ENCODE results near the gene C2orf68. TPM values are rescaled to one million over a fixed set of nuclear protein-coding genes. Genes with fewer than 3 reads are reported as not detected.
A peak's percentile ranks its signal among the peaks of the same experiment; 100 is the strongest.

Gene C2orf68
- total and polyA plus RNA-seq, 9 of the 15 experiments (the other 6 are each of a cell fraction or from before 2014, with no cell fraction given): 22.1 to 50.0 (median 31.8) TPM

DNA sequence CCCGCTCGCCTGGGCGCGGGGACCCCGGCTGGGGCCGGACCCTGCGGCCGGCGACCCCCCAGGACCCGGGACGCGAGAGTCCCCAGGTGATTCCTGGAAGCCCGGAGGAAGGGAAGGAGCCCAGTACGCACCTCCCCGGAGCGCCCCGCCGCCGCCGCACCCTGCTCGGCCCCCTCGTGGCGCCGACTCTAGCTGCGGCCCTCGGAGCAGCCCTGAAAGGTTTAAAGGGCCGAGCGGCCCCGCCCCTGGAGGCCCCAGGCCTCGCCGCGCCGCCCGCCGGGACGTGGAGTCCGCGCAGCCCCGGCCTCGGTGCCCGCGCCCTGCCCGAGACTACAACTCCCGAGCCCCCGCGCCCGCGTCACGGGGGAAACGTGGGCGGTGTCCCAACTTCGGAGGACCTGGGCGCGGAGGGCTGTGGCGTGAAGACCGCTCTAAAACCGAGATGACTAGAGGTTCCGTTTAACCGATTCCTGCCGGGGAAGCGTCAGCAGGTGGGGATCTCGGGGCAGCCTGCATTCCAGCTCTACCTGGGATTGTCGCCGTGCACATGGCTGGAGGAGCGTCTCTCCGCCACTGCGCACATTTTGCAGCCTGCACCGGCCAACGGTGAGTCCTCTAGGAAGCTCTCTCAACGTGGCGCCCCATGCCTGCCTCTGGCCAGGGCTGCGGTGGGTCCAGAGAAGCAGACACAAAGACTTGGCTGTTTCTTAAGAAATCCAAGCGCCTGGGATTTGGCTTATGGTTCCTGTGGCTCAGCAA lies 9.2 kb downstream of the C2orf68 start, which contains the start of gene TMEM150A (continued):
- TF ChIP-seq, protein P1, sequence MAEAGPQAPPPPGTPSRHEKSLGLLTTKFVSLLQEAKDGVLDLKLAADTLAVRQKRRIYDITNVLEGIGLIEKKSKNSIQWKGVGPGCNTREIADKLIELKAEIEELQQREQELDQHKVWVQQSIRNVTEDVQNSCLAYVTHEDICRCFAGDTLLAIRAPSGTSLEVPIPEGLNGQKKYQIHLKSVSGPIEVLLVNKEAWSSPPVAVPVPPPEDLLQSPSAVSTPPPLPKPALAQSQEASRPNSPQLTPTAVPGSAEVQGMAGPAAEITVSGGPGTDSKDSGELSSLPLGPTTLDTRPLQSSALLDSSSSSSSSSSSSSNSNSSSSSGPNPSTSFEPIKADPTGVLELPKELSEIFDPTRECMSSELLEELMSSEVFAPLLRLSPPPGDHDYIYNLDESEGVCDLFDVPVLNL (CRISPR knock-in tag; IDR thresholded peaks at IDR 0.05; ENCODE audit: low read depth): 0 out of 2 replicates have a peak, but pooled peaks have one; percentile 25
- TF ChIP-seq, protein P2, sequence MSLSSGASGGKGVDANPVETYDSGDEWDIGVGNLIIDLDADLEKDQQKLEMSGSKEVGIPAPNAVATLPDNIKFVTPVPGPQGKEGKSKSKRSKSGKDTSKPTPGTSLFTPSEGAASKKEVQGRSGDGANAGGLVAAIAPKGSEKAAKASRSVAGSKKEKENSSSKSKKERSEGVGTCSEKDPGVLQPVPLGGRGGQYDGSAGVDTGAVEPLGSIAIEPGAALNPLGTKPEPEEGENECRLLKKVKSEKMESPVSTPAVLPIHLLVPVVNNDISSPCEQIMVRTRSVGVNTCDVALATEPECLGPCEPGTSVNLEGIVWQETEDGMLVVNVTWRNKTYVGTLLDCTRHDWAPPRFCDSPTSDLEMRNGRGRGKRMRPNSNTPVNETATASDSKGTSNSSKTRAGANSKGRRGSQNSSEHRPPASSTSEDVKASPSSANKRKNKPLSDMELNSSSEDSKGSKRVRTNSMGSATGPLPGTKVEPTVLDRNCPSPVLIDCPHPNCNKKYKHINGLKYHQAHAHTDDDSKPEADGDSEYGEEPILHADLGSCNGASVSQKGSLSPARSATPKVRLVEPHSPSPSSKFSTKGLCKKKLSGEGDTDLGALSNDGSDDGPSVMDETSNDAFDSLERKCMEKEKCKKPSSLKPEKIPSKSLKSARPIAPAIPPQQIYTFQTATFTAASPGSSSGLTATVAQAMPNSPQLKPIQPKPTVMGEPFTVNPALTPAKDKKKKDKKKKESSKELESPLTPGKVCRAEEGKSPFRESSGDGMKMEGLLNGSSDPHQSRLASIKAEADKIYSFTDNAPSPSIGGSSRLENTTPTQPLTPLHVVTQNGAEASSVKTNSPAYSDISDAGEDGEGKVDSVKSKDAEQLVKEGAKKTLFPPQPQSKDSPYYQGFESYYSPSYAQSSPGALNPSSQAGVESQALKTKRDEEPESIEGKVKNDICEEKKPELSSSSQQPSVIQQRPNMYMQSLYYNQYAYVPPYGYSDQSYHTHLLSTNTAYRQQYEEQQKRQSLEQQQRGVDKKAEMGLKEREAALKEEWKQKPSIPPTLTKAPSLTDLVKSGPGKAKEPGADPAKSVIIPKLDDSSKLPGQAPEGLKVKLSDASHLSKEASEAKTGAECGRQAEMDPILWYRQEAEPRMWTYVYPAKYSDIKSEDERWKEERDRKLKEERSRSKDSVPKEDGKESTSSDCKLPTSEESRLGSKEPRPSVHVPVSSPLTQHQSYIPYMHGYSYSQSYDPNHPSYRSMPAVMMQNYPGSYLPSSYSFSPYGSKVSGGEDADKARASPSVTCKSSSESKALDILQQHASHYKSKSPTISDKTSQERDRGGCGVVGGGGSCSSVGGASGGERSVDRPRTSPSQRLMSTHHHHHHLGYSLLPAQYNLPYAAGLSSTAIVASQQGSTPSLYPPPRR (CRISPR knock-in tag; IDR thresholded peaks at IDR 0.05; ENCODE audit: borderline replicate concordance): no peak
- TF ChIP-seq TCF3 (CRISPR knock-in tag; IDR thresholded peaks at IDR 0.05) (no peak), ETV1 (tag; conservative IDR thresholded peaks at IDR 0.05; ENCODE audit: low read depth) (no peak), HDAC3 (IDR thresholded peaks at IDR 0.05; ENCODE audit: borderline replicate concordance, partially characterized antibody) (no peak), ESRRA (IDR thresholded peaks at IDR 0.05; ENCODE audit: borderline replicate concordance, low read depth) (peak; percentile 41; the same call in 1 of the 2 replicates), MECOM (CRISPR knock-in tag; IDR thresholded peaks at IDR 0.05) (no peak), HDAC8 (tag; IDR thresholded peaks at IDR 0.05) (no peak), KAT8 (IDR thresholded peaks at IDR 0.05; ENCODE audit: low read depth) (no peak), SNIP1 (IDR thresholded peaks at IDR 0.05; ENCODE audit: low read depth) (no peak), ZNF696 (CRISPR knock-in tag; conservative IDR thresholded peaks at IDR 0.05) (no peak), ELF1 (tag; IDR thresholded peaks at IDR 0.05) (no peak; the same call in 1 of the 2 replicates), SRF (CRISPR knock-in tag; IDR thresholded peaks at IDR 0.05) (no peak), KHSRP (IDR thresholded peaks at IDR 0.05) (no peak)
- TF ChIP-seq, protein P3, sequence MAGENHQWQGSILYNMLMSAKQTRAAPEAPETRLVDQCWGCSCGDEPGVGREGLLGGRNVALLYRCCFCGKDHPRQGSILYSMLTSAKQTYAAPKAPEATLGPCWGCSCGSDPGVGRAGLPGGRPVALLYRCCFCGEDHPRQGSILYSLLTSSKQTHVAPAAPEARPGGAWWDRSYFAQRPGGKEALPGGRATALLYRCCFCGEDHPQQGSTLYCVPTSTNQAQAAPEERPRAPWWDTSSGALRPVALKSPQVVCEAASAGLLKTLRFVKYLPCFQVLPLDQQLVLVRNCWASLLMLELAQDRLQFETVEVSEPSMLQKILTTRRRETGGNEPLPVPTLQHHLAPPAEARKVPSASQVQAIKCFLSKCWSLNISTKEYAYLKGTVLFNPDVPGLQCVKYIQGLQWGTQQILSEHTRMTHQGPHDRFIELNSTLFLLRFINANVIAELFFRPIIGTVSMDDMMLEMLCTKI (IDR thresholded peaks at IDR 0.05; ENCODE audit: partially characterized antibody): no peak
- TF ChIP-seq, protein P4, sequence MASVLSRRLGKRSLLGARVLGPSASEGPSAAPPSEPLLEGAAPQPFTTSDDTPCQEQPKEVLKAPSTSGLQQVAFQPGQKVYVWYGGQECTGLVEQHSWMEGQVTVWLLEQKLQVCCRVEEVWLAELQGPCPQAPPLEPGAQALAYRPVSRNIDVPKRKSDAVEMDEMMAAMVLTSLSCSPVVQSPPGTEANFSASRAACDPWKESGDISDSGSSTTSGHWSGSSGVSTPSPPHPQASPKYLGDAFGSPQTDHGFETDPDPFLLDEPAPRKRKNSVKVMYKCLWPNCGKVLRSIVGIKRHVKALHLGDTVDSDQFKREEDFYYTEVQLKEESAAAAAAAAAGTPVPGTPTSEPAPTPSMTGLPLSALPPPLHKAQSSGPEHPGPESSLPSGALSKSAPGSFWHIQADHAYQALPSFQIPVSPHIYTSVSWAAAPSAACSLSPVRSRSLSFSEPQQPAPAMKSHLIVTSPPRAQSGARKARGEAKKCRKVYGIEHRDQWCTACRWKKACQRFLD (CRISPR knock-in tag; IDR thresholded peaks at IDR 0.05): no peak; the same call in 1 of the 2 replicates
